Nephron (organoid): ENCODE measurements around the gene JCAD.
A peak's percentile ranks its signal among the peaks of the same experiment; 100 is the strongest.

ENCODE experiments used
- H3K27ac Mint-ChIP-seq, 3 experiments: 2 replicates each; pipeline ENCODE4 v1.8.0; 2020; ENCODE audit warnings: mixed read lengths in 3 of 3, mild to moderate bottlenecking in 2 of 3, moderate library complexity in 1 of 3
- H3K27me3 Mint-ChIP-seq: 2 replicates; pipeline ENCODE4 v1.8.0; 2021; ENCODE audit warnings: low read depth, mild to moderate bottlenecking, moderate library complexity, mixed read lengths
- H3K36me3 Mint-ChIP-seq: 2 replicates; pipeline ENCODE4 v1.8.0; 2020; ENCODE audit warnings: low read depth, mixed read lengths
- H3K4me1 Mint-ChIP-seq: 2 replicates; pipeline ENCODE4 v1.8.0; 2020; ENCODE audit warnings: mixed read lengths
- H3K4me3 Mint-ChIP-seq, 3 experiments: 2 replicates each; pipeline ENCODE4 v1.8.0; 2020; ENCODE audit warnings: mild to moderate bottlenecking in 3 of 3, mixed read lengths in 3 of 3, moderate library complexity in 2 of 3
- H3K9me3 Mint-ChIP-seq: 2 replicates; pipeline ENCODE4 v1.8.0; 2020; ENCODE audit warnings: mixed read lengths
- TF ChIP-seq, protein P1 (sequence below), 3 experiments: fragments of 200-600 bp; sonication (generic); IDR thresholded peaks; one replicate each; pipeline ENCODE4 v1.5.0; 2021; ENCODE audit warnings: antibody characterized with exemption in 3 of 3; ENCODE audit not compliant: unreplicated experiment in 3 of 3

Gene JCAD

DNA sequence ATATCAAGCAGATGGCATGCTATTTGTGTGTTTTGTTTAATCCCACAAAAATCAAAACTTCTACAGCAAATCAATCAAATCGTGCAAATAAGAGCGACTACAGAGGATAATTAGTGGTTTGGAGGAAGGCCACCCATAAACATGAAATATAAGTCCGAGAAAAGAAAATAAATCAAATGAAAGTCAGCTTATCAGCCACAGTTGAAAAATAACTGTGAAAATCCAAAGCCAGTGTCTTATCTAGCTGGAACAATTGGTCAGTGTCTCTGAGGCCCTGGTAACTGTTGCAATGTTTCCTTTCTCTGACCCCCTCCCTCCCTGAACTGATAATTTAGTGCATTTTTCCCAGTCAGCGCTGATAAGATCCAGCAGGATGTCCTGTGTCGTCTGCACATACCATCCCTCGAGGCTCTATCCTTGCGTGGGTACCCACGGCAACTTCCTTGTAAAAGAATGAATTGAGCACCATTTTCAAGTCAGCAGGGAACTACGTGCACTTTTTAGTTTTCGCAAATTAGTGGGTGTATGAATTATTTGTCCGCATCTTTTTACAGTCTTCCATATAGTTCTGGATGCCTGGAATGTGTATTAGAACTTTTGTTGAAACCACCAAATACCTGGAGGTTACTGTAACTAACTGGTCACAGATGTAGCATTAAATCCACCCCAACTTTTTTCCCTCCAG, 10.8 kb upstream of the JCAD start:
- no peak overlapping the region for H3K4me3 Mint-ChIP-seq
- H3K4me1 Mint-ChIP-seq, result peaks cover 11% of the 10 kb centered on the region
- no peaks in the 10 kb centered on the region for H3K9me3 Mint-ChIP-seq
- H3K36me3 Mint-ChIP-seq, result no peaks in the 10 kb centered on the region
- peaks cover 9% of the 10 kb centered on the region for H3K27me3 Mint-ChIP-seq
- H3K27ac Mint-ChIP-seq, result peak overlapping the region; percentile 44 to 90 (median 59)
- TF ChIP-seq, protein P1, sequence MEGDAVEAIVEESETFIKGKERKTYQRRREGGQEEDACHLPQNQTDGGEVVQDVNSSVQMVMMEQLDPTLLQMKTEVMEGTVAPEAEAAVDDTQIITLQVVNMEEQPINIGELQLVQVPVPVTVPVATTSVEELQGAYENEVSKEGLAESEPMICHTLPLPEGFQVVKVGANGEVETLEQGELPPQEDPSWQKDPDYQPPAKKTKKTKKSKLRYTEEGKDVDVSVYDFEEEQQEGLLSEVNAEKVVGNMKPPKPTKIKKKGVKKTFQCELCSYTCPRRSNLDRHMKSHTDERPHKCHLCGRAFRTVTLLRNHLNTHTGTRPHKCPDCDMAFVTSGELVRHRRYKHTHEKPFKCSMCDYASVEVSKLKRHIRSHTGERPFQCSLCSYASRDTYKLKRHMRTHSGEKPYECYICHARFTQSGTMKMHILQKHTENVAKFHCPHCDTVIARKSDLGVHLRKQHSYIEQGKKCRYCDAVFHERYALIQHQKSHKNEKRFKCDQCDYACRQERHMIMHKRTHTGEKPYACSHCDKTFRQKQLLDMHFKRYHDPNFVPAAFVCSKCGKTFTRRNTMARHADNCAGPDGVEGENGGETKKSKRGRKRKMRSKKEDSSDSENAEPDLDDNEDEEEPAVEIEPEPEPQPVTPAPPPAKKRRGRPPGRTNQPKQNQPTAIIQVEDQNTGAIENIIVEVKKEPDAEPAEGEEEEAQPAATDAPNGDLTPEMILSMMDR (IDR thresholded peaks at IDR 0.05; ENCODE audit: unreplicated experiment in 3 of 3), result no peak

DNA sequence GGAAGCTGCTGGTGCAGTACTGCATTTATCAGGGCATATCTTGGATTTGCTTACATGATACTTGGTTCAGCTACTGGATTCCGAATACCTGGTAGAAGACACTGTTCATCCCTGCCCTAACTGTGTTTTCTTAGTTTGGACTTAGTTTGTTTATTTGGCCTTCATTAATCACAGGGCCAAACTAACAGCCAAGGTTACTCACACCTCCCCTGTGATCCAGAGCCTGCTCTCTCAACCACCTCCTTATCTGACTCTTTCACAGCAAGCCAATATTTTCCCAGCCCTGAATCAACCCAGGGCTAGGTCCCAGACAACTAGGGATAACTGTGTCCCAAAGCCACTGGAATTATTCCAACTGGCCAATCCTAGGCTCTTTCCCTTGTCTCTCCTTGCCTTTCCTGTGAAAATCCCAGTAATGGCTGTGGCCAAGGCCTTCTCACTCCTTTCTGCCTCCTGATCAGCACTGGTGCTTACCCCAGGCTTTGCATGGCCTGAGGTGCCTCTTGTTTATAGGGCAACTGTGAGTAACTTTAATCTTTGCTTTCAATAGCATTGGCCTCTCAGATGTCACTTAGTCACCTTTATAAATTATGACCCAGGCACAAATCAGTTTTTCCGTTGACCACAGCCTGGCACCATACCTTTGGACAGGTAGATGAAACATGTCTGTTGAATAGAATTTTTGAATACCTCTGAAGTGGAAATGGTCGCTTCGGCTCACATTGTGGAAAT, 9.3 kb upstream of the JCAD start:
- no peaks in the 10 kb centered on the region for H3K36me3 Mint-ChIP-seq
- H3K27me3 Mint-ChIP-seq, result no peaks in the 10 kb centered on the region
- H3K4me1 Mint-ChIP-seq, result peaks cover 11% of the 10 kb centered on the region
- no peaks in the 10 kb centered on the region for H3K9me3 Mint-ChIP-seq
- TF ChIP-seq, protein P1 (IDR thresholded peaks at IDR 0.05; ENCODE audit: unreplicated experiment in 3 of 3), result no peak
- peak overlapping the region in 1 of 3 experiments; percentile 17 for H3K27ac Mint-ChIP-seq
- no peak overlapping the region for H3K4me3 Mint-ChIP-seq

DNA sequence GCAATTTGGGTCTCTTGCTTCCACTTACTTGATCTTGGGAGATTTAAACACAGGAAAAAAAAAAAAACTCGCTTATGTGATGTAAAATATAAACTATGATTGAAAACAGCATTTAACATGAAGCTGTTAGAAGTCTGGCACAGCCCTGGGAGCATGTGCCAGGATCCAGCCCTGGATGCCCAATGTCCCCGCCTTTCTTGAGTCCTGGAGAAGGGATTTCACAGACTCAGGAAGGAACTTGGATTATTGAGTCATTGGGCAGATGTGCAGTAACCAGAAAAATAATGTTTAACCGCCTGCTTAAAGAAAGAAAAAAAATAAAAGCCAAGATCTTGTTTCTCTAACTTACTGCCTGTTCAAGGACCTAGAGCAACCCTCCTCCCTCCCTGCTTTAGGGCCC, 3.7 kb upstream of the JCAD start:
- TF ChIP-seq, protein P1 (IDR thresholded peaks at IDR 0.05; ENCODE audit: unreplicated experiment in 3 of 3), result no peak
- H3K36me3 Mint-ChIP-seq, result no peaks in the 10 kb centered on the region

DNA sequence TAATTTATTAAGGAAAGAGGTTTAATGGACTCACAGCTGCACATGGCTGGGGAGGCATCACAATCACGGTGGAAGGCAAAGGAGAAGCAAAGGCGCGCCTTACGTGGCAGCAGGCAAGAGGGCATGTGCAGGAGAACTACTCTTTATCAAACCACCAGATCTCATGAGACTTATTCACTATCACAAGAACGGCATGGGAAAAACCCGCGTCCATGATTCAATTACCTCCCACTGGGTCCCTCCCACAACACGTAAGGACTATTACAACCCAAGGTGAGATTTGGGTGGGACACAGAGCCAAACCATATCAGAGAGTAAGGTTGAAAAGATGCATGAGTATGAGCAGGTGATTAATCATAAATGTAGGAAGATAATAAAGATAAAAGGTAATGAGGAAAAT, 3.2 kb upstream of the JCAD start:
- no peak overlapping the region for H3K27ac Mint-ChIP-seq
- TF ChIP-seq, protein P1 (IDR thresholded peaks at IDR 0.05; ENCODE audit: unreplicated experiment in 3 of 3), result no peak
- H3K4me1 Mint-ChIP-seq, result peaks cover 23% of the 10 kb centered on the region
- H3K9me3 Mint-ChIP-seq, result no peaks in the 10 kb centered on the region
- H3K4me3 Mint-ChIP-seq, result no peak overlapping the region
- H3K27me3 Mint-ChIP-seq, result peaks cover 41% of the 10 kb centered on the region
- H3K36me3 Mint-ChIP-seq, result no peaks in the 10 kb centered on the region

More for the DNA sequence above, 3.7 kb upstream of the JCAD start:
- H3K9me3 Mint-ChIP-seq, result no peaks in the 10 kb centered on the region
- H3K27ac Mint-ChIP-seq, result no peak overlapping the region
- H3K27me3 Mint-ChIP-seq, result peaks cover 36% of the 10 kb centered on the region
- peak overlapping the region in 2 of 3 experiments; percentile 31 to 46 for H3K4me3 Mint-ChIP-seq
- H3K4me1 Mint-ChIP-seq, result peaks cover 17% of the 10 kb centered on the region

DNA sequence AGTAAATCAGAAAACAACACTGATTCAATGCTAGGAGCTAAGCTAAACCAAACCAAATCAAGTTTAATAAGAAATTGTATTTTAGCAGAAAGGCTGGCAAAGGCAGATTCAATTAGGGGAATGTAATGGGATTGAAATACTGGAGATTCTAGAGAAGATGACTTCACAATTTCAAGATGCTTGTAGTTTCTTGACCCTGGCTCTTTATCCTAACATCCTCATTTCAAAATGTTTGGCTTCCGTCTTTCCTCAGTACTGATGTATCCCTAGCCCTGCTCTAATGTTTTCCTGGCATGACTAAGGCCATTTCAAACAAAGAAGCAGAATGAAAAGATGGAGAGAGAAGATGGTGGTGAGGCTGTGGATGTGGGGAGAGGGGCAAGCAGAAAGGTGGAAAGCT, 2.7 kb upstream of the JCAD start:
- TF ChIP-seq, protein P1 (IDR thresholded peaks at IDR 0.05; ENCODE audit: unreplicated experiment in 3 of 3), result no peak

More for the DNA sequence above, 2.7 kb upstream of the JCAD start:
- H3K27ac Mint-ChIP-seq, result no peak overlapping the region
- H3K9me3 Mint-ChIP-seq, result no peaks in the 10 kb centered on the region
- no peak overlapping the region for H3K4me3 Mint-ChIP-seq
- H3K36me3 Mint-ChIP-seq, result no peaks in the 10 kb centered on the region
- H3K27me3 Mint-ChIP-seq, result peaks cover 41% of the 10 kb centered on the region
- H3K4me1 Mint-ChIP-seq, result peaks cover 26% of the 10 kb centered on the region
